ENCODE measurements around the gene MBNL2.

DNA sequence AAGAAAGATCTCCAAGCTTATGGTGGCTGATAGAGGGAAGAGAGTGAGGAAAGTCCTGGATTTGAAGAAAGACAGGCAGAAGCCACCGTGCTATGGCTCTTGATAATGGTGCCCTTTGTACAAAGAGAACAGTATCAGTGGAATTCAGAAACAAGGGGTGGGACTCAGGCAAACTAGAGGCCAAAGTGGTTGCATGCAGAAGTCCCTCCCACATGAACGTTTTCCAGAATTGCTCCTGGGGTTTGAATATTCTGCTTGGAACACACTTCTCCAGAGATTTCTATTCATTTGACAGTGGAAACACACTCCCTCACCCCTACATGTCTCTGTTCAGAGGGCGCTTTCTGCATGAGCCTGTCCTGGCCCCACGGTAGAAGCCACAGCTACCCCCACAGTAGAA is 10.1 kb upstream of the MBNL2 start:
- TF ChIP-seq, protein P1, sequence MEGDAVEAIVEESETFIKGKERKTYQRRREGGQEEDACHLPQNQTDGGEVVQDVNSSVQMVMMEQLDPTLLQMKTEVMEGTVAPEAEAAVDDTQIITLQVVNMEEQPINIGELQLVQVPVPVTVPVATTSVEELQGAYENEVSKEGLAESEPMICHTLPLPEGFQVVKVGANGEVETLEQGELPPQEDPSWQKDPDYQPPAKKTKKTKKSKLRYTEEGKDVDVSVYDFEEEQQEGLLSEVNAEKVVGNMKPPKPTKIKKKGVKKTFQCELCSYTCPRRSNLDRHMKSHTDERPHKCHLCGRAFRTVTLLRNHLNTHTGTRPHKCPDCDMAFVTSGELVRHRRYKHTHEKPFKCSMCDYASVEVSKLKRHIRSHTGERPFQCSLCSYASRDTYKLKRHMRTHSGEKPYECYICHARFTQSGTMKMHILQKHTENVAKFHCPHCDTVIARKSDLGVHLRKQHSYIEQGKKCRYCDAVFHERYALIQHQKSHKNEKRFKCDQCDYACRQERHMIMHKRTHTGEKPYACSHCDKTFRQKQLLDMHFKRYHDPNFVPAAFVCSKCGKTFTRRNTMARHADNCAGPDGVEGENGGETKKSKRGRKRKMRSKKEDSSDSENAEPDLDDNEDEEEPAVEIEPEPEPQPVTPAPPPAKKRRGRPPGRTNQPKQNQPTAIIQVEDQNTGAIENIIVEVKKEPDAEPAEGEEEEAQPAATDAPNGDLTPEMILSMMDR (IDR thresholded peaks at IDR 0.05) = no peak
- no peak for TF ChIP-seq POLR2A (IDR thresholded peaks at IDR 0.05)
